ENCODE measurements around the gene POLR3C. TPM values are rescaled to one million over a fixed set of nuclear protein-coding genes. Genes with fewer than 3 reads are reported as not detected.

The POLR3C gene
- total and polyA plus RNA-seq, 10 of the 15 experiments (the other 5 are each of a cell fraction or from before 2014, with no cell fraction given): 13.0 to 44.8 (median 34.8) TPM

DNA sequence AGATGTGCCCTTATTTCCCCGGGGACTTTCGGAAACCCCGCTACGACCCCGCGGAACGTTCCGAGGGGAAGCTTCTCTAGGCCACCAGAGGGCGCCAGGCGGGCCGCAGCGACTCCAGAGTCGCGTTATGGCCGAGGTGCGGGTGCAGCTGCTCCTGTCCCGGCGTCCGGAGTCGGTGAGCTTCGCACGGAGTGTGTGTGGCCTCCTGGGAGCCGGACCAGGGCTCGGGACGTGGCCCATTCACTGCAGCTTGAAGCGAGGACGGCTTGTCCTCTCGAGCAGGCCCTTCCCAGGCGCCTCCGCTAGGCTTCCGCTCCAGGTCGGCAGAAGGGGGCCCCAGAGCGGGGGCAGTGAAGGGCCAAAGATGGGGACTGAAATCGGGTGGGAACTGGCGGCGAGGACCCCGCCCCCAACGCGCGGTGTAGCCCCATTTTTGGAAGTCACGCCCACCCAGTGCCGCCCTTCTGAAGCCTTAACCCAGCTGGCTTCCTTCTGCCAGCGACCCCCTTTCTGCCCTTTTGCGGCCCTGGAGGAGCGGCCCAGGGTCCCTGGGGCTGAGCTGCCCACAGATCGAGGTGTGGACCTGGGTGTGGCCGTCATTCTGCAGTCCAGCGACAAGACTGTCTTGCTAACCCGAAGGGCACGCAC is 21.6 kb downstream of the POLR3C start, which contains the start of gene NUDT17 (continued):
- TF ChIP-seq, protein P1, sequence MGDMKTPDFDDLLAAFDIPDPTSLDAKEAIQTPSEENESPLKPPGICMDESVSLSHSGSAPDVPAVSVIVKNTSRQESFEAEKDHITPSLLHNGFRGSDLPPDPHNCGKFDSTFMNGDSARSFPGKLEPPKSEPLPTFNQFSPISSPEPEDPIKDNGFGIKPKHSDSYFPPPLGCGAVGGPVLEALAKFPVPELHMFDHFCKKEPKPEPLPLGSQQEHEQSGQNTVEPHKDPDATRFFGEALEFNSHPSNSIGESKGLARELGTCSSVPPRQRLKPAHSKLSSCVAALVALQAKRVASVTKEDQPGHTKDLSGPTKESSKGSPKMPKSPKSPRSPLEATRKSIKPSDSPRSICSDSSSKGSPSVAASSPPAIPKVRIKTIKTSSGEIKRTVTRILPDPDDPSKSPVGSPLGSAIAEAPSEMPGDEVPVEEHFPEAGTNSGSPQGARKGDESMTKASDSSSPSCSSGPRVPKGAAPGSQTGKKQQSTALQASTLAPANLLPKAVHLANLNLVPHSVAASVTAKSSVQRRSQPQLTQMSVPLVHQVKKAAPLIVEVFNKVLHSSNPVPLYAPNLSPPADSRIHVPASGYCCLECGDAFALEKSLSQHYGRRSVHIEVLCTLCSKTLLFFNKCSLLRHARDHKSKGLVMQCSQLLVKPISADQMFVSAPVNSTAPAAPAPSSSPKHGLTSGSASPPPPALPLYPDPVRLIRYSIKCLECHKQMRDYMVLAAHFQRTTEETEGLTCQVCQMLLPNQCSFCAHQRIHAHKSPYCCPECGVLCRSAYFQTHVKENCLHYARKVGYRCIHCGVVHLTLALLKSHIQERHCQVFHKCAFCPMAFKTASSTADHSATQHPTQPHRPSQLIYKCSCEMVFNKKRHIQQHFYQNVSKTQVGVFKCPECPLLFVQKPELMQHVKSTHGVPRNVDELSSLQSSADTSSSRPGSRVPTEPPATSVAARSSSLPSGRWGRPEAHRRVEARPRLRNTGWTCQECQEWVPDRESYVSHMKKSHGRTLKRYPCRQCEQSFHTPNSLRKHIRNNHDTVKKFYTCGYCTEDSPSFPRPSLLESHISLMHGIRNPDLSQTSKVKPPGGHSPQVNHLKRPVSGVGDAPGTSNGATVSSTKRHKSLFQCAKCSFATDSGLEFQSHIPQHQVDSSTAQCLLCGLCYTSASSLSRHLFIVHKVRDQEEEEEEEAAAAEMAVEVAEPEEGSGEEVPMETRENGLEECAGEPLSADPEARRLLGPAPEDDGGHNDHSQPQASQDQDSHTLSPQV (IDR thresholded peaks at IDR 0.05): no peak
- TF ChIP-seq, protein P2, sequence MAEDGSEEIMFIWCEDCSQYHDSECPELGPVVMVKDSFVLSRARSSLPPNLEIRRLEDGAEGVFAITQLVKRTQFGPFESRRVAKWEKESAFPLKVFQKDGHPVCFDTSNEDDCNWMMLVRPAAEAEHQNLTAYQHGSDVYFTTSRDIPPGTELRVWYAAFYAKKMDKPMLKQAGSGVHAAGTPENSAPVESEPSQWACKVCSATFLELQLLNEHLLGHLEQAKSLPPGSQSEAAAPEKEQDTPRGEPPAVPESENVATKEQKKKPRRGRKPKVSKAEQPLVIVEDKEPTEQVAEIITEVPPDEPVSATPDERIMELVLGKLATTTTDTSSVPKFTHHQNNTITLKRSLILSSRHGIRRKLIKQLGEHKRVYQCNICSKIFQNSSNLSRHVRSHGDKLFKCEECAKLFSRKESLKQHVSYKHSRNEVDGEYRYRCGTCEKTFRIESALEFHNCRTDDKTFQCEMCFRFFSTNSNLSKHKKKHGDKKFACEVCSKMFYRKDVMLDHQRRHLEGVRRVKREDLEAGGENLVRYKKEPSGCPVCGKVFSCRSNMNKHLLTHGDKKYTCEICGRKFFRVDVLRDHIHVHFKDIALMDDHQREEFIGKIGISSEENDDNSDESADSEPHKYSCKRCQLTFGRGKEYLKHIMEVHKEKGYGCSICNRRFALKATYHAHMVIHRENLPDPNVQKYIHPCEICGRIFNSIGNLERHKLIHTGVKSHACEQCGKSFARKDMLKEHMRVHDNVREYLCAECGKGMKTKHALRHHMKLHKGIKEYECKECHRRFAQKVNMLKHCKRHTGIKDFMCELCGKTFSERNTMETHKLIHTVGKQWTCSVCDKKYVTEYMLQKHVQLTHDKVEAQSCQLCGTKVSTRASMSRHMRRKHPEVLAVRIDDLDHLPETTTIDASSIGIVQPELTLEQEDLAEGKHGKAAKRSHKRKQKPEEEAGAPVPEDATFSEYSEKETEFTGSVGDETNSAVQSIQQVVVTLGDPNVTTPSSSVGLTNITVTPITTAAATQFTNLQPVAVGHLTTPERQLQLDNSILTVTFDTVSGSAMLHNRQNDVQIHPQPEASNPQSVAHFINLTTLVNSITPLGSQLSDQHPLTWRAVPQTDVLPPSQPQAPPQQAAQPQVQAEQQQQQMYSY (CRISPR knock-in tag; IDR thresholded peaks at IDR 0.05): no peak
- TF ChIP-seq ASH2L (IDR thresholded peaks at IDR 0.05; ENCODE audit: borderline replicate concordance, low read depth) (no peak), E2F8 (IDR thresholded peaks at IDR 0.05; ENCODE audit: low read depth, partially characterized antibody) (no peak), CEBPZ (IDR thresholded peaks at IDR 0.05; ENCODE audit: low read depth, low read length) (no peak), STAT1 (conservative IDR thresholded peaks at IDR 0.05) (no peak), NR2C1 (IDR thresholded peaks at IDR 0.05) (0 out of 2 replicates have a peak, but pooled peaks have one; percentile 5), JUNB (IDR thresholded peaks at IDR 0.05) (no peak), SMC3 (IDR thresholded peaks at IDR 0.05; ENCODE audit: borderline replicate concordance, low read length) (peak; percentile 74)

Data from GM12878 (cell line).